Activated CD8-positive, alpha-beta T cell treated with anti-CD3 and anti-CD28 coated beads for 36 hours (primary cell): ENCODE results near the gene ASTN1. TPM values are rescaled to one million over a fixed set of nuclear protein-coding genes. Genes with fewer than 3 reads are reported as not detected.

ENCODE experiments used
- ATAC-seq: fragments of 200-7000 bp; cut with Tn5 transposase; one replicate; pipeline ENCODE4 v1.10.0; 2021; ENCODE audit warnings: mild to moderate bottlenecking, moderate library complexity
- CTCF ChIA-PET: fragments of 350-600 bp; sonication (Branson Sonifier 250); formaldehyde crosslinking; loops from one replicate; lab custom pipeline; 2021; ENCODE audit warnings: antibody characterized with exemption; lab: Charles Lee
- POLR2A ChIA-PET: fragments of 350-600 bp; sonication (Branson Sonifier 250); formaldehyde crosslinking; loops from one replicate; lab custom pipeline; 2021; ENCODE audit warnings: antibody characterized with exemption; lab: Charles Lee
- DNase-seq: peaks from one replicate; pipeline ENCODE4 v3.0.0-alpha.2; 2020
- H3K27ac Mint-ChIP-seq: one replicate; pipeline ENCODE4 v1.8.0; 2021; ENCODE audit warnings: mild to moderate bottlenecking, mixed read lengths
- H3K27me3 Mint-ChIP-seq: one replicate; pipeline ENCODE4 v1.8.0; 2021; ENCODE audit warnings: mixed read lengths
- H3K36me3 Mint-ChIP-seq: one replicate; pipeline ENCODE4 v1.8.0; 2021; ENCODE audit warnings: low read depth, mixed read lengths
- H3K4me1 Mint-ChIP-seq: one replicate; pipeline ENCODE4 v1.8.0; 2021; ENCODE audit warnings: low read depth, mixed read lengths
- H3K4me3 Mint-ChIP-seq: one replicate; pipeline ENCODE4 v1.8.0; 2021; ENCODE audit warnings: mild to moderate bottlenecking, moderate library complexity, mixed read lengths
- H3K9me3 Mint-ChIP-seq: one replicate; pipeline ENCODE4 v1.8.0; 2021; ENCODE audit warnings: mixed read lengths
- CTCF ChIP-seq: fragments of 200-600 bp; IDR thresholded peaks from one replicate; pipeline ENCODE4 v1.8.0; 2022; ENCODE audit warnings: antibody characterized with exemption, mild to moderate bottlenecking
- intact Hi-C: fragments of 100-400 bp; cut with micrococcal nuclease; formaldehyde crosslinking; loops from one replicate; pipeline ENCODE4 v1.10.0; 2022
- total RNA-seq, 2 experiments: library from RNA; stranded (reverse); gene quantifications; one replicate each; pipeline ENCODE4 v1.2.3, GENCODE V29; 2021

Gene ASTN1
- total RNA-seq, 2 experiments from 2014 or later, result not detected

GRCh38 chr1:177024623-177025022, 139.9 kb downstream of the ASTN1 start:
- DNase-seq (no peak), ATAC-seq (no peak)
- ChIA-PET CTCF (no interaction called here), POLR2A (no interaction called here)
- Mint-ChIP-seq H3K27me3 (no peaks in the 10 kb centered on the region), H3K36me3 (no peaks in the 10 kb centered on the region), H3K27ac (no peak overlapping the region), H3K4me1 (no peaks in the 10 kb centered on the region), H3K9me3 (peaks cover 2% of the 10 kb centered on the region), H3K4me3 (no peak overlapping the region)
- intact Hi-C loops, result no loop called here
- TF ChIP-seq CTCF, result no peak

GRCh38 chr1:177023726-177024125, 140.8 kb downstream of the ASTN1 start:
- peaks cover 2% of the 10 kb centered on the region for H3K9me3 Mint-ChIP-seq
- H3K4me3 Mint-ChIP-seq, result no peak overlapping the region
- no peak overlapping the region for H3K27ac Mint-ChIP-seq
- ATAC-seq (no peak), DNase-seq (no peak)
- ChIA-PET POLR2A (no interaction called here), CTCF (no interaction called here)
- no peak for TF ChIP-seq CTCF
- no peaks in the 10 kb centered on the region for H3K27me3 Mint-ChIP-seq
- H3K36me3 Mint-ChIP-seq, result no peaks in the 10 kb centered on the region
- no peaks in the 10 kb centered on the region for H3K4me1 Mint-ChIP-seq
- intact Hi-C loops, result no loop called here

- TF ChIP-seq CTCF, result no peak
- Mint-ChIP-seq H3K9me3 (no peaks in the 10 kb centered on the region), H3K27me3 (no peaks in the 10 kb centered on the region), H3K27ac (no peak overlapping the region), H3K4me1 (no peaks in the 10 kb centered on the region), H3K4me3 (no peak overlapping the region), H3K36me3 (no peaks in the 10 kb centered on the region)
- ATAC-seq, result no peak
- DNase-seq, result no peak
- ChIA-PET CTCF (no interaction called here), POLR2A (no interaction called here)
- intact Hi-C loops, result no loop called here
These were observed 141.3 kb downstream of the ASTN1 start for GRCh38 chr1:177023249-177023648.

GRCh38 chr1:177021687-177022086, 142.8 kb downstream of the ASTN1 start:
- no peak for TF ChIP-seq CTCF
- Mint-ChIP-seq H3K9me3 (no peaks in the 10 kb centered on the region), H3K4me3 (no peak overlapping the region), H3K27me3 (no peaks in the 10 kb centered on the region), H3K4me1 (no peaks in the 10 kb centered on the region), H3K27ac (no peak overlapping the region), H3K36me3 (no peaks in the 10 kb centered on the region)
- ATAC-seq, result no peak
- intact Hi-C loops, result no loop called here
- ChIA-PET POLR2A (no interaction called here), CTCF (no interaction called here)
- DNase-seq, result no peak

GRCh38 chr1:177020851-177021589, 143.5 kb downstream of the ASTN1 start:
- H3K36me3 Mint-ChIP-seq, result no peaks in the 10 kb centered on the region
- POLR2A ChIA-PET, result interaction anchor here (0.6 kb wide), 1 partner anchor 167 kb away, joined by 3 read pairs; no protein-coding TSS in a partner anchor

More at GRCh38 chr1:177020851-177021589, 143.5 kb downstream of the ASTN1 start:
- no peaks in the 10 kb centered on the region for H3K9me3 Mint-ChIP-seq
- no peak overlapping the region for H3K4me3 Mint-ChIP-seq
- H3K27me3 Mint-ChIP-seq, result no peaks in the 10 kb centered on the region
- intact Hi-C loops, result no loop called here
- TF ChIP-seq CTCF, result no peak
- ATAC-seq (no peak), DNase-seq (no peak)
- CTCF ChIA-PET, result no interaction called here
- H3K4me1 Mint-ChIP-seq, result no peaks in the 10 kb centered on the region
- no peak overlapping the region for H3K27ac Mint-ChIP-seq
